HG02678 (cell line): Measurements from ENCODE around the gene PIK3R1.

Source experiments
- ATAC-seq: cut with Tn5 transposase; IDR thresholded peaks from one replicate; pipeline ENCODE4 v1.9.1; 2021; ENCODE audit warnings: mild to moderate bottlenecking, moderate library complexity; ENCODE audit not compliant: unreplicated experiment

Gene PIK3R1

GRCh38 chr5:68347536-68347935 lies 132.0 kb downstream of the PIK3R1 start:
- ATAC-seq = no peak

- ATAC-seq = no peak
Measured at GRCh38 chr5:68348447-68349222, 133.1 kb downstream of the PIK3R1 start.

- ATAC-seq = no peak
Measured at GRCh38 chr5:68350176-68350575, 134.6 kb downstream of the PIK3R1 start.
